ENCODE results near the gene UXT. TPM values are rescaled to one million over a fixed set of nuclear protein-coding genes. Genes with fewer than 3 reads are reported as not detected.
"Not testable (repeated sequence)": the region's sequence is repeated elsewhere in the genome, so short reads cannot be mapped to it uniquely, and the experiment has no call there.

The UXT gene
- total RNA-seq, 2 experiments from 2014 or later, result 171 to 284 TPM

DNA sequence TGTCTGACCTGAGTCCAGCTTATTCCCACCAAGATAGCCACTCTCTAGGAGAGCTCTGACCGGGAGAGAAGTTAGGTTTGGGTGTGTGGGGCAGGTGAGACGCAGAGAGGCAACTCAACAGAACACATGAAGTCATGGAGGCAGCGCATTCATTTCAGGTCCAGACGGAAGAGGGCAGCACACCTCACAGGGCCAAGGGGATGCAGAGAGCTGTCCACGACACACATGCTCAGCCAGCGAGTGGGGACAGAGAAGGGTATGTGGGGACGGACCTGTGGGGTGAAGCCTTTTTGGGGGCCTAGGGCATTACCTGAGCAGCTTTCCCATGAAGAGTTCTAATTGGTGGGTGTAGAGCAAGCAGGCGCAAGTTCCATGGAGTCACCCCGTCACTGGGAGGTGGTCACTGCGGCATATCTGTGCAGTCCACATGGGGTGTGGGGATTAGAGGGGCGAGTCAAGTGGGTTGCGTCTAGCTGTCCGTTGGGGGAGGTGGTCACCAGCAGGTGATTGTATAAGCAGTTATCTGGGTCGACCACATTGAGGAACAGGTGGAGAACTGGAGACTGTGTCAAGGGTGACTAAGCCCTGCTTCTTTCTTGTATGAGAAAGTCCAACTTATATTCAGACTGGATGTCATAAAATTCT, 24.3 kb upstream of the UXT start:
- Histone ChIP-seq H3K4me1 (ENCODE audit: insufficient read depth, low read length, poor library complexity, severe bottlenecking) (no peaks in the 10 kb centered on the region), H4K20me1 (ENCODE audit: insufficient read depth, low read length) (no peaks in the 10 kb centered on the region), H3K9me2 (ENCODE audit: insufficient read depth, low read length) (no peaks in the 10 kb centered on the region), H2AFZ (ENCODE audit: low read length) (no peak overlapping the region), H3K4me2 (ENCODE audit: low read length) (no peak overlapping the region), H3K36me3 (ENCODE audit: insufficient read depth, low read length) (no peaks in the 10 kb centered on the region), H3K9me3 (ENCODE audit: low read length) (no peaks in the 10 kb centered on the region), H3K4me3 (ENCODE audit: low read depth, low read length, poor library complexity, severe bottlenecking) (no peak overlapping the region), H3K27ac (ENCODE audit: low read depth, low read length, poor library complexity, severe bottlenecking) (no peak overlapping the region), H3K79me2 (ENCODE audit: insufficient read depth, low read depth, low read length) (no peaks in the 10 kb centered on the region)
- POLR2A ChIA-PET, result interaction anchor here (0.6 kb wide), 1 partner anchor 64 kb away, joined by 3 read pairs; no protein-coding TSS in a partner anchor
- DNase-seq (ENCODE audit: low spot score), result no peak
- TF ChIP-seq CTCF (conservative IDR thresholded peaks at IDR 0.05; ENCODE audit: low read length), result no peak
- no peak for TF ChIP-seq EZH2phosphoT487 (IDR thresholded peaks at IDR 0.05; ENCODE audit: borderline replicate concordance, low read depth, low read length)
- no TSS peak for BruUV-seq (replicated peaks)
- CTCF ChIA-PET (ENCODE audit: unreplicated experiment), result no interaction called here
- intact Hi-C loops (cut with micrococcal nuclease; ENCODE audit: unreplicated experiment), result loop anchor here (10.0 kb wide), 1 partner anchor 51 kb away; no protein-coding TSS in a partner anchor

DNA sequence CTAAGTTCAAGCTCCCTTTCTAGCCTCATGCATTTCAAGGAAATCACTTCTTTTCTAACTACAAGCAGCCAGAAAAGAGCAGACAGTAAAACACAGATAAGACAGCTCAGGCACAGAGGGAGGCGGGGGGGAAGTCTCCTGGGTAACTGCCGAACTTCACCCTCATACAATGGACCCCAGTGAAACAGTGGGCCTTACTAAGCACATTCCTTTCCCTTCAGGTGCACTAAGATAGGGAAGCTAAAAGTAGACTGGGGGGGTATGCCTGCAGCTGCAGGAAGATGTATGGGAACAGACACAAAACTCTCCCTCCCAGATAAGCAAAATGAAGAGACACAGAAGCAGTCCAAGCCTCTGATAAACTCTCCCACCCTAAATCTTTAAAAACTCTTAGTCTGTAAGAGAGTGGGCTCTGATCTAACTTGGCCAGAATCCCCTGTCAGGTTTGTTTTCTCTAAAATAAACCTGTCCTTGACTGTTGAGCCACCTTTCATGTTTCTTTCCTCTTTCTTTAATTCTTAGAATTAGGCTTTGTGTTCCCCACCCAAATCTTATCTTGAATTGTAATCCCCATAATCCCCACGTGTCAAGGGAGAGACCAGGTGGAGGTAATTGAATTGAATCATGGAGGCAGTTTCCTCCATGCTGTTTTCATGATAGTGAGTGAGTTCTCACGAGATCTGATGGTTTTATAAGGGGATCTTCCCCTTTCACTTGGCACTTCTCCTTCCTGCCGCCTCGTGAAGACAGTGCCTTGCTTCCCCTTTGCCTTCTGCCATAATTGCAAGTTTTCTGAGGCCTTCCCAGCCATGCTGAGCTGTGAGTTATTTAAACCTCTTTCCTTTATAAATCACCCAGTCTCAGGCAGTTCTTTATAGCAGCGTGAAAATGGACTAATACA, 17.2 kb upstream of the UXT start:
- POLR2A ChIA-PET, result not testable (repeated sequence)

GRCh38 chrX:47674776-47675175, 15.8 kb upstream of the UXT start:
- no peaks in the 10 kb centered on the region for H4K20me1 ChIP-seq (ENCODE audit: insufficient read depth, low read length)
- no peaks in the 10 kb centered on the region for H3K9me3 ChIP-seq (ENCODE audit: low read length)
- no peak overlapping the region for H3K4me3 ChIP-seq (ENCODE audit: low read depth, low read length, poor library complexity, severe bottlenecking)
- no peak overlapping the region for H3K4me2 ChIP-seq (ENCODE audit: low read length)
- H3K36me3 ChIP-seq (ENCODE audit: insufficient read depth, low read length), result no peaks in the 10 kb centered on the region
- TF ChIP-seq CTCF (conservative IDR thresholded peaks at IDR 0.05; ENCODE audit: low read length) (no peak), EZH2phosphoT487 (IDR thresholded peaks at IDR 0.05; ENCODE audit: borderline replicate concordance, low read depth, low read length) (no peak)
- ChIA-PET POLR2A (no interaction called here), CTCF (ENCODE audit: unreplicated experiment) (no interaction called here)
- H3K4me1 ChIP-seq (ENCODE audit: insufficient read depth, low read length, poor library complexity, severe bottlenecking), result no peaks in the 10 kb centered on the region
- H3K79me2 ChIP-seq (ENCODE audit: insufficient read depth, low read depth, low read length), result no peaks in the 10 kb centered on the region
- DNase-seq (ENCODE audit: low spot score), result no peak
- H2AFZ ChIP-seq (ENCODE audit: low read length), result no peak overlapping the region
- no peak overlapping the region for H3K27ac ChIP-seq (ENCODE audit: low read depth, low read length, poor library complexity, severe bottlenecking)
- BruUV-seq (replicated peaks), result no TSS peak
- intact Hi-C loops (cut with micrococcal nuclease; ENCODE audit: unreplicated experiment), result no loop called here
- no peaks in the 10 kb centered on the region for H3K9me2 ChIP-seq (ENCODE audit: insufficient read depth, low read length)

More for the DNA sequence above, 17.2 kb upstream of the UXT start:
- H3K27ac ChIP-seq (ENCODE audit: low read depth, low read length, poor library complexity, severe bottlenecking); intact Hi-C loops (cut with micrococcal nuclease; ENCODE audit: unreplicated experiment); H3K4me2 ChIP-seq (ENCODE audit: low read length); DNase-seq (ENCODE audit: low spot score); H2AFZ ChIP-seq (ENCODE audit: low read length); CTCF ChIA-PET (ENCODE audit: unreplicated experiment); BruUV-seq (replicated peaks); H3K36me3 ChIP-seq (ENCODE audit: insufficient read depth, low read length); H3K9me3 ChIP-seq (ENCODE audit: low read length); H3K4me1 ChIP-seq (ENCODE audit: insufficient read depth, low read length, poor library complexity, severe bottlenecking); H3K9me2 ChIP-seq (ENCODE audit: insufficient read depth, low read length); H3K4me3 ChIP-seq (ENCODE audit: low read depth, low read length, poor library complexity, severe bottlenecking); H3K79me2 ChIP-seq (ENCODE audit: insufficient read depth, low read depth, low read length); H4K20me1 ChIP-seq (ENCODE audit: insufficient read depth, low read length): not testable (repeated sequence)

DNA sequence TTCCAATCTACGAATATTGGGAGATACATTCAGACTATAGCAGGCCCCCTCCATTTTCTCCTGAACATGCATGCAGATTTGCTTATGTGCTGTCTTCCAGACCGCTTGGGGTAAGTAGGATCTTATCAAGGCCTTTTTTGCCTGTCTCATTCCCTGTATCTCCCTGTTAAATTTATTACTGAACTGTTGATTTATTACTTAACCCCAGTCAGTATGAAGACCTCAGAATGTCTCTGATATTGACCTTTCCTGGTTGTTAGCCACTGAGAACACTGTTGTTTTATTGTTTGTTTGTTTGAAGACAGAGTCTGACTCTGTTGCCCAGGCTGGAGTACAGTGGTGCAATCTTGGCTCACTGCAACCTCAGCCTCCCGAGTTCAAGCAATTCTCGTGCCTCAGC, 6.8 kb upstream of the UXT start:
- H4K20me1 ChIP-seq (ENCODE audit: insufficient read depth, low read length); H3K4me1 ChIP-seq (ENCODE audit: insufficient read depth, low read length, poor library complexity, severe bottlenecking); H2AFZ ChIP-seq (ENCODE audit: low read length); H3K36me3 ChIP-seq (ENCODE audit: insufficient read depth, low read length); H3K79me2 ChIP-seq (ENCODE audit: insufficient read depth, low read depth, low read length); CTCF ChIA-PET (ENCODE audit: unreplicated experiment); H3K4me2 ChIP-seq (ENCODE audit: low read length); H3K9me3 ChIP-seq (ENCODE audit: low read length); BruUV-seq (replicated peaks); H3K9me2 ChIP-seq (ENCODE audit: insufficient read depth, low read length); DNase-seq (ENCODE audit: low spot score); intact Hi-C loops (cut with micrococcal nuclease; ENCODE audit: unreplicated experiment); POLR2A ChIA-PET; H3K4me3 ChIP-seq (ENCODE audit: low read depth, low read length, poor library complexity, severe bottlenecking); H3K27ac ChIP-seq (ENCODE audit: low read depth, low read length, poor library complexity, severe bottlenecking): not testable (repeated sequence)

Measured in OCI-LY7 (cell line).